Activated CD4-positive, alpha-beta T cell treated with anti-CD3 and anti-CD28 coated beads, Interleukin-2, amount 50 U/mL, for 48 hours (primary cell): ENCODE results near the gene AMT.

Experiments
- DNase-seq, 2 experiments: peaks; one replicate each; pipeline ENCODE4 v3.0.0-alpha.2; 2020

AMT gene

GRCh38 chr3:49387721-49388120, 34.6 kb downstream of the AMT start:
- no peak for DNase-seq

GRCh38 chr3:49386056-49386756, 36.1 kb downstream of the AMT start:
- DNase-seq = no peak

DNA sequence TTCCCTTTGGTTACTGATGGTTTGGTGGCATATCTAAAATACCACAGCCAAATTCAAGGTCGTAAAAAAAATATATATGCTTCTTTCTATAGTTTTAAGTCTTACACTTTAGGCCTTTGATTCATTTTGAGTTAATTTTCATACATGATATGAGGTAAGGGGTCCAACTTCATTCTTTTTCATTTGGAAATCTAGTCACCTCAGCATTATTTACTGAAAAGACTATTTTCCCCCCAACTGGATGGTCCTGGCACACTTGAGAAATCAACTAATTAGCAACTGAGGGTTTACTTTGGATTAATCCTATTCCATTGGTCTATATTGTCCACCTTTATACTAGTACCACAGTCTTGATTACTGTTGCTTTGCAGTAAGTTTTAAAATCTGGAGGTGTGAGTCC, 36.7 kb downstream of the AMT start:
- no peak for DNase-seq

- no peak for DNase-seq
Observed at GRCh38 chr3:49383387-49383786, 38.9 kb downstream of the AMT start.

- DNase-seq = no peak
Observed at GRCh38 chr3:49378249-49378895, 43.9 kb downstream of the AMT start.

DNA sequence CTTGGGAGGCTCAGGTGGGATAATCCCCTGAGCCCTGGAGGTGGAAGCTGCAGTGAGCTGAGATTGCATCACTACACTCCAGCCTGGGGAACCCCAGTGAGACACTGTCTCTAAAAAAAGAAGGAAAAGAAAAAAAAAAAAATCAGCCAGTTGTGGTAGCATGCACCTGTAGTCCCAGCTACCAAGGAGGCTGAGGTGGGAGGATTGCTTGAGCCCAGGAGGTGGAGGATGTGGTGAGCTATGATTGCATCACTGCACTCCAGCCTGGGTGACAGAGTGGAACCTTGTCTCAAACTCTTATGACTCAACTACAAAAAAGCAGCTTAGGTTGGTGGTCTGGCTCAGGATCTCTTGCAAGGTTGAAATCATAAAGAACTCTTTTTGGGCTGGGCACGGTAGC, 44.8 kb downstream of the AMT start:
- peak; percentile 44 to 63 for DNase-seq

DNA sequence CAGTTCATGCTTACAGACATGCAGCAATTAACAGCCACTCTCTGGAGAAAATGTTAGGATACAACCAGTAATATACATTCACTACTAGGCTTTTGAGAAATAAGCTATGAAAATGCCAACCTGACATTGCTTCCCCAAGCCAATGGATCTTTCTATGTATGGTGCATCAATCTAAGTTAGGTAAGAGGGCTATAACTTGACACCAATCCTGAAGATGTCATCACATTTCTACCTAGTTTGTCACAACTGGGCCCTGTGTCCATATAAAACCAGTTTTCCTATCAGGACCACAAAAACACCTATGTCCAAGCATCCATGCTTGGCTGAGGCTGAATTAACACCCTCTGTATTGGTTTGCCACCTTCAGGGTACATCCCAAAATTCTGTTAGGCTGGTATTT, 50.3 kb downstream of the AMT start:
- DNase-seq = no peak

- DNase-seq = no peak
Observed at GRCh38 chr3:49370585-49371290, 51.5 kb downstream of the AMT start.
